Measurements from ENCODE around the gene TAS2R4. TPM values are rescaled to one million over a fixed set of nuclear protein-coding genes. Genes with fewer than 3 reads are reported as not detected.
"Not testable (repeated sequence)": the region's sequence is repeated elsewhere in the genome, so short reads cannot be mapped to it uniquely, and the experiment has no call there.

The TAS2R4 gene
- 1.0 TPM in 2 replicates for total RNA-seq

- H3K27ac Mint-ChIP-seq, result no peak within 1 kb of the TSS
- intact Hi-C loops (cut with micrococcal nuclease), result no loop called here
- no peak for DNase-seq
- H3K27me3 Mint-ChIP-seq, result no peaks in the 10 kb centered on the region
- H3K36me3 Mint-ChIP-seq (ENCODE audit: low read depth), result peaks cover 30% of the 10 kb centered on the region
- H3K9me3 Mint-ChIP-seq, result peaks cover 3% of the 10 kb centered on the region
- no peaks in the 10 kb centered on the region for H3K4me1 Mint-ChIP-seq
- no peak within 1 kb of the TSS for H3K4me3 Mint-ChIP-seq
These were observed at the start of gene TAS2R4 for GRCh38 chr7:141776374-141776773. Gene TAS2R4 (plus strand): TSS chr7:141776674. CDS start chr7:141778489, 1,815 bp downstream.

GRCh38 chr7:141729020-141729419 is 47.5 kb upstream of the TAS2R4 start:
- no peaks in the 10 kb centered on the region for H3K27me3 Mint-ChIP-seq

GRCh38 chr7:141731476-141732149 is 44.9 kb upstream of the TAS2R4 start:
- H3K4me1 Mint-ChIP-seq, result peaks cover 2% of the 10 kb centered on the region
- no peak overlapping the region for H3K27ac Mint-ChIP-seq
- no peaks in the 10 kb centered on the region for H3K36me3 Mint-ChIP-seq (ENCODE audit: low read depth)
- peak overlapping the region; percentile 13 for H3K4me3 Mint-ChIP-seq
- intact Hi-C loops (cut with micrococcal nuclease), result loop anchor here (10.0 kb wide), 1 partner anchor 657 kb away; the partner anchor contains the start of gene TMEM178B
- no peaks in the 10 kb centered on the region for H3K27me3 Mint-ChIP-seq
- H3K9me3 Mint-ChIP-seq, result no peaks in the 10 kb centered on the region
- no peak for DNase-seq

More at GRCh38 chr7:141729020-141729419, 47.5 kb upstream of the TAS2R4 start:
- Mint-ChIP-seq H3K4me1 (peaks cover 2% of the 10 kb centered on the region), H3K36me3 (ENCODE audit: low read depth) (no peaks in the 10 kb centered on the region), H3K4me3 (no peak overlapping the region), H3K27ac (no peak overlapping the region), H3K9me3 (no peaks in the 10 kb centered on the region)
- intact Hi-C loops (cut with micrococcal nuclease), result no loop called here
- no peak for DNase-seq

- DNase-seq, result peak; percentile 64
- no peaks in the 10 kb centered on the region for H3K9me3 Mint-ChIP-seq
- peaks cover 5% of the 10 kb centered on the region for H3K27me3 Mint-ChIP-seq
- intact Hi-C loops (cut with micrococcal nuclease), result loop anchor here (5.0 to 10.0 kb wide), 2 partner anchors 662 to 1070 kb away; partner anchors contain the start of gene TMEM178B
- peaks cover 25% of the 10 kb centered on the region for H3K4me1 Mint-ChIP-seq
- peaks cover 34% of the 10 kb centered on the region for H3K36me3 Mint-ChIP-seq (ENCODE audit: low read depth)
- peak overlapping the region; percentile 99 for H3K27ac Mint-ChIP-seq
- H3K4me3 Mint-ChIP-seq, result peak overlapping the region; percentile 99
These were observed 39.2 kb upstream of the TAS2R4 start for GRCh38 chr7:141737118-141737835.

- Mint-ChIP-seq H3K9me3 (no peaks in the 10 kb centered on the region), H3K36me3 (ENCODE audit: low read depth) (peaks cover 42% of the 10 kb centered on the region), H3K4me3 (peak within 1 kb of the TSS; percentile 99), H3K27ac (peak within 1 kb of the TSS; percentile 99), H3K4me1 (peaks cover 29% of the 10 kb centered on the region), H3K27me3 (peaks cover 5% of the 10 kb centered on the region)
- DNase-seq, result peak; percentile 98
- intact Hi-C loops (cut with micrococcal nuclease), result loop anchor here (1.0 to 10.0 kb wide), 7 partner anchors 36 to 1069 kb away; partner anchors contain the start of genes AGK, DENND11, MRPS33 and TMEM178B
These were observed 38.5 kb upstream of the TAS2R4 start, which contains the start of gene SSBP1 for GRCh38 chr7:141737836-141738591. Gene SSBP1 (plus strand): TSS chr7:141738358. CDS start chr7:141739167, 809 bp downstream.

GRCh38 chr7:141738592-141739013 is 37.9 kb upstream of the TAS2R4 start:
- Mint-ChIP-seq H3K4me1 (peaks cover 29% of the 10 kb centered on the region), H3K9me3 (no peaks in the 10 kb centered on the region), H3K27me3 (peaks cover 5% of the 10 kb centered on the region), H3K36me3 (ENCODE audit: low read depth) (peaks cover 47% of the 10 kb centered on the region), H3K27ac (peak overlapping the region; percentile 99), H3K4me3 (peak overlapping the region; percentile 99)
- DNase-seq, result no peak
- intact Hi-C loops (cut with micrococcal nuclease), result loop anchor here (1.0 to 10.0 kb wide), 7 partner anchors 36 to 1069 kb away; partner anchors contain the start of genes AGK, DENND11, MRPS33 and TMEM178B

GRCh38 chr7:141739250-141739649 is 37.2 kb upstream of the TAS2R4 start:
- H3K9me3 Mint-ChIP-seq, result no peaks in the 10 kb centered on the region
- H3K4me1 Mint-ChIP-seq, result peaks cover 29% of the 10 kb centered on the region
- peak overlapping the region; percentile 99 for H3K27ac Mint-ChIP-seq
- peak overlapping the region; percentile 99 for H3K4me3 Mint-ChIP-seq
- intact Hi-C loops (cut with micrococcal nuclease), result loop anchor here (5.0 to 10.0 kb wide), 2 partner anchors 664 to 1068 kb away; partner anchors contain the start of gene TMEM178B
- DNase-seq, result no peak
- peaks cover 54% of the 10 kb centered on the region for H3K36me3 Mint-ChIP-seq (ENCODE audit: low read depth)
- peaks cover 5% of the 10 kb centered on the region for H3K27me3 Mint-ChIP-seq

- no peak overlapping the region for H3K27ac Mint-ChIP-seq
- H3K36me3 Mint-ChIP-seq (ENCODE audit: low read depth), result peaks cover 71% of the 10 kb centered on the region
These were observed 34.2 kb upstream of the TAS2R4 start for GRCh38 chr7:141742229-141742628.

GRCh38 chr7:141744131-141744530 is 32.3 kb upstream of the TAS2R4 start:
- no peaks in the 10 kb centered on the region for H3K9me3 Mint-ChIP-seq
- intact Hi-C loops (cut with micrococcal nuclease), result no loop called here
- H3K36me3 Mint-ChIP-seq (ENCODE audit: low read depth), result peaks cover 73% of the 10 kb centered on the region
- H3K27ac Mint-ChIP-seq, result no peak overlapping the region
- no peaks in the 10 kb centered on the region for H3K27me3 Mint-ChIP-seq
- no peak overlapping the region for H3K4me3 Mint-ChIP-seq
- peaks cover 18% of the 10 kb centered on the region for H3K4me1 Mint-ChIP-seq
- no peak for DNase-seq

More at GRCh38 chr7:141742229-141742628, 34.2 kb upstream of the TAS2R4 start:
- H3K27me3 Mint-ChIP-seq, result peaks cover 5% of the 10 kb centered on the region
- no peak overlapping the region for H3K4me3 Mint-ChIP-seq
- H3K4me1 Mint-ChIP-seq, result peaks cover 28% of the 10 kb centered on the region
- intact Hi-C loops (cut with micrococcal nuclease), result no loop called here
- no peaks in the 10 kb centered on the region for H3K9me3 Mint-ChIP-seq
- no peak for DNase-seq

GRCh38 chr7:141748396-141748795 is 28.1 kb upstream of the TAS2R4 start:
- Mint-ChIP-seq H3K36me3 (ENCODE audit: low read depth) (peaks cover 77% of the 10 kb centered on the region), H3K27ac (no peak overlapping the region), H3K27me3 (no peaks in the 10 kb centered on the region), H3K9me3 (peaks cover 17% of the 10 kb centered on the region), H3K4me3 (no peak overlapping the region), H3K4me1 (no peaks in the 10 kb centered on the region)
- intact Hi-C loops (cut with micrococcal nuclease), result no loop called here
- DNase-seq, result no peak

GRCh38 chr7:141751904-141752303 is 24.6 kb upstream of the TAS2R4 start:
- intact Hi-C loops (cut with micrococcal nuclease); H3K27me3 Mint-ChIP-seq; H3K27ac Mint-ChIP-seq; H3K4me3 Mint-ChIP-seq; DNase-seq; H3K4me1 Mint-ChIP-seq: not testable (repeated sequence)
- Mint-ChIP-seq H3K9me3 (peaks cover 17% of the 10 kb centered on the region), H3K36me3 (ENCODE audit: low read depth) (peaks cover 78% of the 10 kb centered on the region)

- intact Hi-C loops (cut with micrococcal nuclease), result no loop called here
- DNase-seq, result no peak
These were observed 23.8 kb upstream of the TAS2R4 start for GRCh38 chr7:141752634-141753033.

GRCh38 chr7:141754939-141755338 is 21.5 kb upstream of the TAS2R4 start:
- Mint-ChIP-seq H3K36me3 (ENCODE audit: low read depth) (peaks cover 83% of the 10 kb centered on the region), H3K27ac (no peak overlapping the region)
- intact Hi-C loops (cut with micrococcal nuclease), result loop anchor here (1.0 kb wide), 1 partner anchor 31 kb away; no protein-coding TSS in a partner anchor

More at GRCh38 chr7:141752634-141753033, 23.8 kb upstream of the TAS2R4 start:
- no peaks in the 10 kb centered on the region for H3K4me1 Mint-ChIP-seq
- no peak overlapping the region for H3K4me3 Mint-ChIP-seq
- peaks cover 17% of the 10 kb centered on the region for H3K9me3 Mint-ChIP-seq
- peaks cover 83% of the 10 kb centered on the region for H3K36me3 Mint-ChIP-seq (ENCODE audit: low read depth)
- no peaks in the 10 kb centered on the region for H3K27me3 Mint-ChIP-seq
- no peak overlapping the region for H3K27ac Mint-ChIP-seq

More at GRCh38 chr7:141754939-141755338, 21.5 kb upstream of the TAS2R4 start:
- Mint-ChIP-seq H3K4me3 (no peak overlapping the region), H3K4me1 (no peaks in the 10 kb centered on the region), H3K27me3 (no peaks in the 10 kb centered on the region), H3K9me3 (peaks cover 15% of the 10 kb centered on the region)
- peak; percentile 65 for DNase-seq
